Activated CD4-positive, alpha-beta T cell treated with anti-CD3 and anti-CD28 coated beads, Interleukin-2, amount 50 U/mL, for 48 hours (primary cell): Measurements from ENCODE around the gene BRAP.
"Not testable (repeated sequence)": the region's sequence is repeated elsewhere in the genome, so short reads cannot be mapped to it uniquely, and the experiment has no call there.

Experiments
- DNase-seq, 2 experiments: peaks; one replicate each; pipeline ENCODE4 v3.0.0-alpha.2; 2020

BRAP gene

GRCh38 chr12:111685811-111686573, at the start of gene BRAP, which contains the start of gene ACAD10:
Gene BRAP, minus strand, starts transcription at chr12:111685956. Its CDS starts 164 bp downstream, at chr12:111685792.
Gene ACAD10, plus strand, starts transcription at chr12:111686053. Its CDS starts 6,657 bp downstream, at chr12:111692710.
- DNase-seq = peak; percentile 93 to 95

- no peak for DNase-seq
These were observed 47.7 kb upstream of the BRAP start for GRCh38 chr12:111733340-111733915.

GRCh38 chr12:111732786-111733185, 47.0 kb upstream of the BRAP start:
- DNase-seq = no peak

- no peak for DNase-seq
These were observed 44.7 kb upstream of the BRAP start for GRCh38 chr12:111730420-111730819.

- no peak for DNase-seq
These were observed 43.0 kb upstream of the BRAP start for GRCh38 chr12:111728795-111729194.

- not testable (repeated sequence) for DNase-seq
These were observed 38.0 kb upstream of the BRAP start for GRCh38 chr12:111723646-111724360.

GRCh38 chr12:111720457-111720856, 34.7 kb upstream of the BRAP start:
- DNase-seq = no peak

GRCh38 chr12:111719316-111719715, 33.6 kb upstream of the BRAP start:
- DNase-seq = not testable (repeated sequence)

- DNase-seq = no peak
These were observed 29.5 kb upstream of the BRAP start for GRCh38 chr12:111715279-111715678.

GRCh38 chr12:111706145-111706544, 20.4 kb upstream of the BRAP start:
- DNase-seq = no peak

GRCh38 chr12:111705672-111706071, 19.9 kb upstream of the BRAP start:
- no peak for DNase-seq

- no peak for DNase-seq
These were observed 14.2 kb upstream of the BRAP start for GRCh38 chr12:111699962-111700361.

GRCh38 chr12:111693818-111694217, 8.1 kb upstream of the BRAP start:
- DNase-seq = no peak

- DNase-seq = no peak
These were observed 6.9 kb upstream of the BRAP start for GRCh38 chr12:111692575-111693210.

GRCh38 chr12:111691262-111691661, 5.5 kb upstream of the BRAP start:
- no peak for DNase-seq

- DNase-seq = no peak
These were observed 2.2 kb upstream of the BRAP start for GRCh38 chr12:111687952-111688351.

- DNase-seq = no peak
These were observed 1.5 kb upstream of the BRAP start for GRCh38 chr12:111687255-111687654.

GRCh38 chr12:111686574-111687105, 884 bp upstream of the BRAP start:
- DNase-seq = no peak

- peak in 1 of 2 experiments; percentile 6 for DNase-seq
These were observed 390 bp downstream of the BRAP start for GRCh38 chr12:111685322-111685810.

- DNase-seq = not testable (repeated sequence)
These were observed 1.1 kb downstream of the BRAP start for GRCh38 chr12:111684485-111685198.

GRCh38 chr12:111677186-111677585, 8.6 kb downstream of the BRAP start:
- no peak for DNase-seq

- DNase-seq = no peak
These were observed 12.3 kb downstream of the BRAP start for GRCh38 chr12:111673503-111673902.
